SK-N-MC (cell line): ENCODE results near the gene CCDC34.

Experiments
- DNase-seq: peaks from one replicate; pipeline ENCODE4 v3.0.0-alpha.2; 2011; ENCODE audit warnings: low read depth, low spot score
- H3K27ac ChIP-seq: fragments of 200-600 bp; sonication (generic); 2 replicates; pipeline ENCODE4 v1.5.1; 2016; ENCODE audit warnings: mixed run types
- H3K36me3 ChIP-seq: fragments of 200-600 bp; sonication (generic); 2 replicates; pipeline ENCODE4 v1.6.1; 2017; ENCODE audit warnings: antibody characterized with exemption, low read length, mixed read lengths; ENCODE audit not compliant: insufficient read depth
- H3K4me3 ChIP-seq: fragments of 200-600 bp; sonication (generic); 2 replicates; pipeline ENCODE4 v1.5.1; 2016
- H3K9ac ChIP-seq: fragments of 200-600 bp; sonication (generic); 2 replicates; pipeline ENCODE4 v1.8.0; 2017; ENCODE audit warnings: mixed run types, mixed read lengths; ENCODE audit not compliant: insufficient read length
- H3K9me3 ChIP-seq: fragments of 200-600 bp; sonication (generic); 2 replicates; pipeline ENCODE4 v1.6.1; 2017; ENCODE audit warnings: low read depth, mild to moderate bottlenecking, antibody characterized with exemption, low read length, moderate library complexity, mixed read lengths
- EZH2 ChIP-seq: fragments of 200-600 bp; sonication (generic); IDR thresholded peaks from one replicate; pipeline ENCODE4 v1.6.1; 2017; ENCODE audit warnings: antibody characterized with exemption
- FOXP2 ChIP-seq: optimal IDR thresholded peaks from 2 replicates; pipeline ENCODE3; 2011; ENCODE audit warnings: mild to moderate bottlenecking, moderate library complexity; ENCODE audit not compliant: insufficient read depth; ENCODE audit errors: extremely low read length, control extremely low read depth
- POLR2AphosphoS5 ChIP-seq: IDR thresholded peaks from 2 replicates; pipeline ENCODE4 v1.6.1; 2012; ENCODE audit warnings: mild to moderate bottlenecking, low read depth, low read length, borderline replicate concordance

Gene CCDC34

DNA sequence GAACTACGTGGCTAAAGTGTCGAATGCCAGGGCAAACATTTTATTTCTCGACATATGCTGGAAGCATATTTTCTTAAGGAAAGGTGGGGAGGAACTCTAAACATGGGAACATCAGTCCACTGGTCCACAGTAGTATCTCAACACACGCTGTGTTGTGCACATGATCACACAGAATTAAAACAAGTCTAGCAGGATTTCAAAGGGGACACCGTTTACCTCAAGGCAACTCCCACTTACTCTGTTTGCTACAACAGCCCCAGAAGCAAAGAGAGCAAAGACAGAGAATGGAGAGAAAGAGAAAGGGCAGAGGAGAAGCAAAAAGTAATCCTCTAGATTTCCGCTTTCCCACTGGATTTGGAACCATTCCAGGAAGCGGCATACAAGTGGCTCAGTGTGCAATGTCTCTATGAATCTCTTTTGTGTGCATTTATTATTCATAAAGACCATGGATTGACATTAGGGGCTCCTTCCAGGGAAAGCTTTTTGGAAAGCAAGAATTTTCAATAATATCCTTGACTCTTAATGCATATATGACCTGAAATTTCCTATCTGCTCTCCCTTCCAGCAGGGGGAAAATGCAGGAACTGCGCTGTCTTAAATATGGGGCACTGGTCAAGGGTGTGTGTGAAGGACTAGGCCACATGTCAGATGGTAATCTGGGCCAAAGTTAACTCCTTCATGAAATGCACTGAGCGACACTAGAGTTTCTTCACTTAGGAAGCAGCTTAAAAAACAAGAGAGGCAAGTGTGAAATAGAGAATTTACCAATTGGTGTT, 34.8 kb upstream of the CCDC34 start:
- H3K4me3 ChIP-seq: peak overlapping the region; percentile 5
- H3K9ac ChIP-seq: peak overlapping the region; percentile 17
- H3K36me3 ChIP-seq: no peaks in the 10 kb centered on the region
- DNase-seq: peak; percentile 62
- H3K27ac ChIP-seq: peak overlapping the region; percentile 21; the same call in 1 of the 2 replicates
- TF ChIP-seq EZH2 (no peak), FOXP2 (no peak), POLR2AphosphoS5 (no peak)
- no peaks in the 10 kb centered on the region for H3K9me3 ChIP-seq

DNA sequence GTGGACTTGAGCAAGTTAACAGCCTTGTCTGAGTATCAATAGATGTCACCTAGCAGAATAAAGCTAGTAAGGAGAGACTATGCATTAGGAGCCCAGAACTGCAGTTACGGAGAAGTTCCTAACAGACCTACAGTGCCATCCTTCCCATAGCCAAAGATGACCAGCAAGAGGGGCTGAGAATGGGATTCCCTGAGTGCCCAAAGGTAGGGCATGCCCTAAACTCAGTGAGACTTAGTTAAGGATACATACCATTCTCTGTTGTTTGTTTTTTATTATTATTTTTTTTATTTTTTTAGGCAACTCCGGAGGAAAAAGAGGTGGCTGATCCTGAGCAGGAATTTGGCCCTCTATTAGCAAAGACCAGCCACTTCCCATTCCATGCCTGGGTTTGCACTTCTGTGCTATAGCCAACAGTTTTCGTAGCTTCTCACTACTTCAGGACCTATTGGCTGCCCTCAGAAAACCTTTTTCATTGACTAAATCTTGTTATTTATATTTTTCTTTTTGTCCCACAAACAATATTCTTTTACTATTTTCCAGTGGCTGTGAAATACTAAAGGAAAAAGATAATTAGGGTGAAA, 33.3 kb upstream of the CCDC34 start:
- no peak overlapping the region for H3K4me3 ChIP-seq
- no peak overlapping the region for H3K27ac ChIP-seq
- no peaks in the 10 kb centered on the region for H3K36me3 ChIP-seq
- H3K9ac ChIP-seq: no peak overlapping the region
- no peak for DNase-seq
- H3K9me3 ChIP-seq: no peaks in the 10 kb centered on the region
- TF ChIP-seq POLR2AphosphoS5: no peak
- no peak for TF ChIP-seq FOXP2
- TF ChIP-seq EZH2: no peak

DNA sequence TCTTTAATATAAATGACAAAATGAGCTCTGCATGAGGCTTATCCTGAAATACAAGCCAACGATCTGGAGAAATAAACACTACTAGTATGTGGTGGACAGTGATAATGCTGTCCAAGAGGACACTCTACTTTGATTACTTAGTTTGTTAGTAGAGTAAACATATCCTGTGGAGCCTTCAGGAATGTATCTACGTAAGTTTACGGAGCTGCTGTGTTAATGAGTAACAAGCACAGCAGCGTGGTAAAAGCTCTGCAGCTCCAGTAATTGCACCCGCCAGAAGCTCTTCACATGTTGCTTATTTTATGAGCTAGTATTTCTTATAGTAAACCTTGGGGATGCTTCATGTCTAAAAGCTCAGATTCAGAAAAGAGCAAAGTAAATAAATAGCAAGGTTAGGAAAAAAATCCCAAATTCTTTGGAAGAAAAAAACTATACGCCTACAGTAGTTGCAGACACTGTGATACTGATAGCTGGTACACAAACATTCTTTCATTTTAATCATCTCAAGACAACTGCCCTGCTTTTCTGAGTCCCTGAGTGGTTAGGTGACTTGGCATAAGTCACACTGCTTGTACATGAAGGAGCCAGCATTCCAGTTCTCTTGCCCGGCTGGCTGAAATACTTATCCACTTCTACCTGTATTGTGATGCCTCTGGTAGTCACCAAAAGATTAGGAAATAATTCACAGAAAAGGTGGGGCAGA, 32.7 kb upstream of the CCDC34 start:
- no peaks in the 10 kb centered on the region for H3K36me3 ChIP-seq
- no peak for DNase-seq
- no peak overlapping the region for H3K27ac ChIP-seq
- no peak overlapping the region for H3K9ac ChIP-seq
- no peaks in the 10 kb centered on the region for H3K9me3 ChIP-seq
- no peak for TF ChIP-seq FOXP2
- TF ChIP-seq POLR2AphosphoS5: no peak
- TF ChIP-seq EZH2: no peak
- no peak overlapping the region for H3K4me3 ChIP-seq

DNA sequence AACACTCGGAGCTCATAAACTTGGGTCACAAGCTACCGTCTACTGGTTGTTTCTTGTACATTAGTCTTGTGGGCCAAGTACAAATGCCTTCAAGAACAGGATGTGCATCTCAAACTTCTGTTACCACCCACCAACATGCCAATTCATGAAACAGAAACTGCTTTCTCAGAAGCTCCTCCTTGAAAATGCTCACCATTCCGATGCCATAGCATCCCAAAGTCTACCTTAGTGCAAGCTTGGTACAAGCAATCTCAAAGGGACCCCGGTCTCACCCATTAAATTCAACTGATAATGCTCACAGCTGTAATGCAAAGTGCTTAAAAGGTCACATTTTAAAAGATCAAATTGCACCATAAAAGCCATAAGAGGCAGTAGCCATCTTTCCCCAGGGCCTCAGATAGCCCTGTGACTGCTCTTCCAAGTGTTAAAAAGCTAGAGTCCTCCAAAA, 31.8 kb upstream of the CCDC34 start:
- no peaks in the 10 kb centered on the region for H3K9me3 ChIP-seq
- H3K4me3 ChIP-seq: no peak overlapping the region
- TF ChIP-seq EZH2 (no peak), FOXP2 (no peak), POLR2AphosphoS5 (no peak)
- no peaks in the 10 kb centered on the region for H3K36me3 ChIP-seq
- H3K9ac ChIP-seq: no peak overlapping the region
- no peak overlapping the region for H3K27ac ChIP-seq
- DNase-seq: no peak

DNA sequence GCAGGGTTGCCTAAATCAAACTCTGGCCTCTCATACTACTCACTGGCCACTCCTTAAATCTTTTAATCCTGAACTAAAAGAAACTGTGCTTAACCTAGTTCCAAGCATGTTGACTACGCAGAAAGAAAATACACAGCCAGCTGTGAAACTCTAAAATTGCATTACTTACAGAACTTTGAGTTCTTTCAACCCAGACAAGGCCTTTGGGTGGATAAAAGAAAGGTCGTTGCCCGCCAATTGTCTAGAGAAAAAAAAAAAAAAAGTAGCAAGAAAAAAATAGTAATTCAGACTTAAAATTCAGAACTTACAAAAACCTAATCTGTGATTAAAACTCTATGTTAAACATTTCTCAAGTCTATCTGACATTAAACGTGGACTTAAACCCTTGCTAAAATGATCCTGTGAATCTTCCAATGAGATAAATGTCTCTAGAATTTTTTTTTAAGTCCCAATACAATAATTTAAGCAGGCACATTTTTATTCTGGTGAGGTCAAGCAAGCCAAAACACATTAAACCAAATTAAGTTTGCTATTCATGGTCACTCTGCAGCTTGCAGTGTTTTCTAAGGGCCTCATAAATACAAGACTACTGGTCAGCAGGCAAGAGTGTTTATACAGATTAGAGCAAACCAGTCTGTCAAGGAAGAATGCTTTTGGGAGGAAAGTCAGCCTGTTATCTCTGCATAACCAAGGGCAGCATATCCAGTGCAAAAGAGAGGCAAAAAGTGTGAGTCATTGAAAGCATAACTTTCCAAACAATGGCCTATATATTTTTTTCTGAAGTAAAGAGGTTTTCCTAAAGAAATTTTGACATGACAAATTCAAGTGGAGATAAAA, 29.5 kb upstream of the CCDC34 start:
- H3K9me3 ChIP-seq: no peaks in the 10 kb centered on the region
- H3K9ac ChIP-seq: no peak overlapping the region
- H3K27ac ChIP-seq: no peak overlapping the region
- TF ChIP-seq FOXP2: no peak
- TF ChIP-seq EZH2: no peak
- no peak for TF ChIP-seq POLR2AphosphoS5
- no peak for DNase-seq
- no peaks in the 10 kb centered on the region for H3K36me3 ChIP-seq
- H3K4me3 ChIP-seq: no peak overlapping the region

DNA sequence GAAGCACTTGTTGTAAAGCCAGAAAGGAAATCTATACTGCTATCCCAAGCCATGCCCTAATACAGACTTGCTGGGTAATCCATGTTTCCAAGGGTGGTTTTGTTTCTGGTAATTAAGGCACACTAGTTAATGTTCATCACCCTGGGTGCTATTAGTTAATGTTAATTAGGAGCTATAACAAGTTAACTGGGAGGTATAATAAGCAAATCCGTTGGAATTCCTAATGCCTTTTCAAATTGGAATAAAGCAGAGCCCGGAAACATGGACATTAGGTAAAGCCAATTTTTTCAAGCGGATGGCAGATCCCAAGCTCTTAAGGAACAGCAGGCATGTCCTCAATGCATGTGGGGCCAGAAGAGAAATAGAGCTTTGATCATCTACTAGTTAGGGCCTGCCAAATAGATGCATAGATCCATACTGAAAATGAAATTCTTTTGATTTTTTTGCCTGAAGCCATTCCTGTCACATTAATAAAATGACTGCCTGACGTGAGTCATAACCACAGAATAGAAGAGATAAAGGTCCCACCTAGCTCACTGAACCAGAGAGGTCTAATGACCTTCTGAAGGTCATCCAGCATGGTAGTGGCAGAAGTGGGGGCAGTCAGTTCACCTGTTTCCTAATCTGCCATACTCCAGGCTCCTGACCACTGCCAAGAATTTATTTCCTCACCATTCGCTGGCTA, 28.5 kb upstream of the CCDC34 start:
- DNase-seq: no peak
- TF ChIP-seq FOXP2 (no peak), EZH2 (no peak)

DNA sequence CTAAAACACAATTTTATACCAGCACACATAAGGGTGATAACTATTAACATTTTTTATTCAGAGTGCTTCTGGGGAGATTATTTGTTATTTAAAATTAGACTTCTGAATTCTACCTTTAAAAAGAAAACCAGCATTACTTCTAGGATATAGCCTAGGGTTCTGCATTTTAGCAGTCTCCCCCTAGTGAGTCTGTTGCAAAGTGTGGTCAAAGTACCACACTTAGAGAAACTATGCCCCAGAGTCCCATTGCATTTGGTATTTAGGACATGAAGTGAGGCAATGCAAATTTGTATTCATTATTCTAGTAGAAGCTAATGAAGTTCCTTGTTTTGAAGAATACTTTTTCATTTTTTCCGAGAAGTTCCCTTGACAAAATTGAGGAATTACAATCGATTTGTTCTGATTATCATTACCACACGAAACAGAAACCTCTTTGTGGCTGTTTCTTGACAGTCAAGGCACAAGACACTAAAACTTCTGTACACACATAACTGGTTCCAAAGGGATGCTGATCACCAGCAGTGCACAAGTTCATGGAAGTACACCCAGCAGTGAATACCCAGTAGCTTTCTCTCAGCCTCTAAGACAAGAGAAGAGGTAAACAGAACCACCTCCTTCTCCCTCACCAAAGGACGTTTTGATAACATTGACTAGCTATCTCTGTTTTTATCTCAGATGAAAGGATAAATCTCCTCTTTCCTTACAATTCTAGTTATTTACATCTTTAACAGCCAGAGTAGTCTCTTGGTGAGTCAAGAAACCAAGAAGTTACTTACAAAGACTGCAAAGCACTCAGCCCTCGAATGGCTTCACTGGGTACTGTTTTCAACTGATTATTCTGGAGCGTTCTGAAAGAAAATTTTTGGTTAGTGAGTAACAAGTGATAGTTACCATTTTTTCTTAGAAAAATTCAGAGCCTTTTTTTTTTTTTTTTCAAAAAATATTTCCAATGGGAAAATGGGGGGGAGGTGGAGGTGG, 27.6 kb upstream of the CCDC34 start:
- Histone ChIP-seq H3K9ac (no peak overlapping the region), H3K9me3 (no peaks in the 10 kb centered on the region), H3K36me3 (no peaks in the 10 kb centered on the region), H3K27ac (no peak overlapping the region), H3K4me3 (no peak overlapping the region)
- TF ChIP-seq FOXP2 (no peak), POLR2AphosphoS5 (no peak), EZH2 (no peak)
- no peak for DNase-seq

More for the DNA sequence above, 28.5 kb upstream of the CCDC34 start:
- Histone ChIP-seq H3K9ac (no peak overlapping the region), H3K9me3 (no peaks in the 10 kb centered on the region), H3K4me3 (no peak overlapping the region), H3K27ac (no peak overlapping the region), H3K36me3 (no peaks in the 10 kb centered on the region)
